GM19035 (cell line): Measurements from ENCODE around the gene BORCS6.

ENCODE experiments used
- ATAC-seq: cut with Tn5 transposase; IDR thresholded peaks from one replicate; pipeline ENCODE4 v1.9.1; 2021; ENCODE audit not compliant: unreplicated experiment

The BORCS6 gene

GRCh38 chr17:8155996-8156245 is 34.1 kb downstream of the BORCS6 start:
- ATAC-seq: no peak

- no peak for ATAC-seq
Measured at GRCh38 chr17:8155231-8155995, 34.6 kb downstream of the BORCS6 start.

- no peak for ATAC-seq
Measured at GRCh38 chr17:8154608-8155155, 35.3 kb downstream of the BORCS6 start.

GRCh38 chr17:8153957-8154607 is 35.9 kb downstream of the BORCS6 start:
- no peak for ATAC-seq

- no peak for ATAC-seq
Measured at GRCh38 chr17:8153525-8153956, 36.4 kb downstream of the BORCS6 start.

GRCh38 chr17:8153031-8153451 is 36.9 kb downstream of the BORCS6 start:
- ATAC-seq: no peak

GRCh38 chr17:8152112-8152775 is 37.7 kb downstream of the BORCS6 start, which contains the start of gene PER1:
TSS of gene PER1 (minus strand) at chr17:8152404. CDS start at chr17:8150706, 1,698 bp downstream.
- no peak for ATAC-seq

GRCh38 chr17:8151641-8152111 is 38.3 kb downstream of the BORCS6 start:
- no peak for ATAC-seq

GRCh38 chr17:8151120-8151640 is 38.8 kb downstream of the BORCS6 start:
- ATAC-seq: peak; percentile 44

GRCh38 chr17:8150194-8151119 is 39.5 kb downstream of the BORCS6 start:
- ATAC-seq: no peak

GRCh38 chr17:8149419-8150193 is 40.4 kb downstream of the BORCS6 start:
- ATAC-seq: no peak

GRCh38 chr17:8148560-8148959 is 41.4 kb downstream of the BORCS6 start:
- no peak for ATAC-seq

- no peak for ATAC-seq
Measured at GRCh38 chr17:8147805-8148404, 42.1 kb downstream of the BORCS6 start.

- ATAC-seq: no peak
Measured at GRCh38 chr17:8147141-8147804, 42.7 kb downstream of the BORCS6 start.

GRCh38 chr17:8146381-8147140 is 43.4 kb downstream of the BORCS6 start:
- ATAC-seq: no peak

- no peak for ATAC-seq
Measured at GRCh38 chr17:8145811-8146210, 44.2 kb downstream of the BORCS6 start.

GRCh38 chr17:8144401-8145231 is 45.4 kb downstream of the BORCS6 start:
- ATAC-seq: no peak
